GM11168 (cell line): ENCODE measurements around the gene SCOC.
"Not testable (repeated sequence)": the region's sequence is repeated elsewhere in the genome, so short reads cannot be mapped to it uniquely, and the experiment has no call there.

ENCODE experiments used
- in situ Hi-C: fragments of 300-500 bp; cut with MboI; formaldehyde crosslinking; loops from one replicate; pipeline ENCODE4 v1.12.0; 2022; ENCODE audit warnings: low sequenced_read_pairs; ENCODE audit not compliant: unreplicated experiment

SCOC gene

DNA sequence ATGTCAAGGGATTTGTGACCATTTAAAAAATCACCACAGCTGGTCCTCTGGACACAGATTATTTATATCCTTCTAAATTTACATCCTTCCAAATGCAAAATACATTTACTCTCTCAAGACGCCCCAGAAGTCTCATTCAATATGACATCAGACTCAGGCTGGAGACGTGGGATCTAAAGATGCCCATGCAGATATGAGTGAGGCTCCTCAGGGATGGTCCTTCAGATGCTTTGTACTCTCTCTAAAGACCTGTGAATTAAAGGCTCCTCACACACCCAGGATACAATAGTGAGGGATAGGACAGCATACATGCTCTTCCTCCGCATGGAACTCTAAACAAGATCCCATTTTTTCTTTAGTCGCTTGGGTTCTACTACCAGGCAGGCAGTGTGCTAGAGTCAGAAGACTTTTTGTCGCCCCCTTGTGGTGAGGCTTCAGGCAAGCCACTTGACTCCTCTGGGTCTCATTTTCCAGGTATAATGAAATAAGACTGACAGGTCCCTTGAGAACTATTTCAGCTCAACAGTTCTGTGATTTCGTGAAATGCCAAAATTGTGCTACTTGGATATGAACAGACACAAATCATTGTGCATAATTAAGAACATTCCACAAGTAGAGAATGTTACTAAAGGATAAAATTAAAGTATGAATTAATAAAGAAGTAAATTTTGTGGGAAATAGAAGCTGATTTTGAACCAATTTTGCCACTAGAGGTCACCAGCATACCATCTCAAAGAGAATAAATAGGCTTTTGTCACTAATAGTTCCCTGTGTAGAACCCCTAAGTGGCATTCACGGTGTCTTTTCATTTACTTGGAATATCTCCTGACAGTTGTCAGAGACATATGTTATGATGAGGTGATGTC, 13.7 kb upstream of the SCOC start:
- in situ Hi-C loops: loop anchor here (25.0 kb wide), 2 partner anchors 228 to 478 kb away; no protein-coding TSS in a partner anchor

DNA sequence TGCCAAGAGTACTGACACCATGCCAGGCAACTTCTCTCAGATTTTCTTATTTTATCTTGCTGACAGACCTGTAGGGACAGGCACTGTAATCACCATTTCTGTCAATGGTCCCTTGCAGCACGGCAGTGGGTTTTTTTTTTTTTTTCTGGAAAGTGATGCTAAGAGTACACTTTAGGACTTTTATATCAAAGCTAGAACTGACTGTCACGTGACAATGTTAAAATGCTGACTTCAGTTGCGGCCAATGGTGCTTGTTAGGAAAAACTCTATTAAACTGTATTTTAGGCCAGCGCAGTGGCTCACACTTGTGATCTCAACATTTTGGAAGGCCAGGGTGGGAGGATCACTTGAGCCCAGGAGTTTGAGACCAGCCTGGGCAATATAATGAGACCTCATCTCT, 12.3 kb upstream of the SCOC start:
- in situ Hi-C loops: loop anchor here (25.0 kb wide), 2 partner anchors 226 to 476 kb away; no protein-coding TSS in a partner anchor

DNA sequence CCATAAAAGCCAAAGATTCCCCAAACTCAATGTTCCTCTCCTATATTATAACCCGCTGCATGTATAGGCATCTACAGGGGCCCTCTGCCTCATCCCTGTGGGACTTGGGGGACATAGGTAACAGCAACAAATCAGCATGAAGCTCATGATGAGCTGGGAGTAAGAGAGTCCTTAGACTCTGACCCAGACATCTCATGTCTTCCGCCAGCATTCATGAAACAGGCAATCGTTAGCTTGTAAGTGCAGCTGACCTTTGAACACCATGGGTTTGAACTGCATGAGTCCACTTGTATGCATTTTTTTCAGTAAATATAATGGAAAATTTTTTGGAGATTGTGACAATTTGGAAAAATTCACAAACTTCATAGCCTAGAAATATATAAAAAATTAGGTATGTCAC, 10.4 kb upstream of the SCOC start:
- in situ Hi-C loops: loop anchor here (25.0 kb wide), 2 partner anchors 224 to 474 kb away; no protein-coding TSS in a partner anchor

DNA sequence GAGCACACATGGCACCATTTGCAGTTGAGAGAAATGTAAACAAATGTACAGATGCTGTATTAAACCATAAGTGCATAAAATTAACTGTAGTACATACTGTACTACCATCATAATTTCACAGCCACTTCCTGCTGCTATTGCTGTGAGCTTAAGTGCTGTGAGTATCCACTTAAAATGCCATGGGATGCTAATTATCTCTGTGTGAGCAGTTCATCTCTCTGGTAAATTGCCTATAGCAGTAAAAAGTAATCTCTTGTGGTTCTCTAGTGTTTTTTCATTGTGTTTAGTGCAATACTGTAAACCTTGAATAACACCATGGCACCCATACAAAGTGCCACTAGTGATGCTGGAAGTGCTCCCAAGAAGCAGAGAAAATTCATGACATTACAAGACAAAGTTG, 9.9 kb upstream of the SCOC start:
- in situ Hi-C loops: loop anchor here (25.0 kb wide), 2 partner anchors 224 to 474 kb away; no protein-coding TSS in a partner anchor

DNA sequence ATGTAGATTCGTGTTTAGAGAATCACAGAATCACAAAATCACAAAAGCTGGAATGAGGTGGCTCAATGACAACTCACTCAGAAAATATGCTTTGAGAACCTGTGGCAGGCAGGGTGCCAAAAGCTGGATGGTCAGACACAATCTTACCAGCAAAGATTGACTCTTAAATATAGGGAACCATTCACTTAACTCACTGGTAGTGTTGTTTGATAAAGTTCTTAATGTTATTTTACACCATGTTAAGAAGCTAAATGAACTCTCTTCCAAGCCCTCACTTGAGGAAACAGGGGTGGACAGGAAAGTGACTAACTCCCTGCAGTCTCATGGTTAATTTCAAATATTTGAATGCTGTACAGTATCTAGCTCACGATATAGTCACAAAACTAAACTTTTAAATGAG, 5.7 kb upstream of the SCOC start:
- in situ Hi-C loops: loop anchor here (25.0 kb wide), 2 partner anchors 220 to 470 kb away; no protein-coding TSS in a partner anchor

DNA sequence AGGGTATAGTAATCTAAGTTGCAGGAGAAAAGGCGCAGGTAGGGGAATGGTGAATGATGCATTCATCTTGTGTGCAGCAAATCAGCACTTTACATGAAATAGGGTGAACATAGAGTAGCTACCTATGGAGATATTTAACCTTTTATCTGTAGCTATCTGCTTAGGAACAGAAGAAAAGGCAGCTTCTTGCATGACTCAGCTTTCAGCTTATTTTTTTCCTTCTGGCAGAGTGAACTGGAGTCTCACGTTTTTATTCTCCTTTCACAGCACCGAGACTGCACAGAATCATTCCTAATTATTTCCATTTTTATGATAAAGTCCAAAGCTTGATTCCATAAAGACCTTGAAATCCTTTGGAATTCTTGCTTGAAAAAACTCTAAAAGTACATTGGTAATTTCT, 4.8 kb upstream of the SCOC start:
- in situ Hi-C loops: loop anchor here (25.0 kb wide), 2 partner anchors 219 to 469 kb away; no protein-coding TSS in a partner anchor

DNA sequence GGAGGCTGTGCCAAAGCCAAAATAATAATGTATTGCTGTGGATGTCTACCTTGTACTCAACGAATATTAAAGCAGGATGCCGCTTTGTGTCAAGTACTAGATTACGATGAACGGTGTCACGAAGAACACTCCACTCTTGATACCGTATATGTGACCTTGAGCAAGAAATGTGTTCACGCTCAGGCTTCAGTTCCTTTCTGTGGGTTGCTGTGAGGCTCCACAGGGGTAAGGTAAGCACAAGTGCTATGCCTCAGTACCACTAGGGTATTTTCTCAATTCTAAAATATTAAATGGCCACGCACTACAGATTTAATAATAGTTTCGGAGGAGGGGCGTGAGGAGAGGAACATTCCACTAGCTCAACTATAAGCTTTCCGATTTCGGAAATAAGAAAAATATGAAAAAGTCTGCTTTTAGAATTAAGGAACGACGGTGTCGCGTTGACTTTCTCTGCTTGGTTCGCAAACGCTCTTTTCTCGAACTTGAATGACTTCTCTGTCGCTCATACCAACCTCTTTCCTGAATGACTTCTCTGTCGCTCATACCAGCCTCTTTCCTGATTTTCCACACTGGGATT, 607 bp upstream of the SCOC start:
- in situ Hi-C loops: loop anchor here (25.0 kb wide), 2 partner anchors 214 to 464 kb away; no protein-coding TSS in a partner anchor

DNA sequence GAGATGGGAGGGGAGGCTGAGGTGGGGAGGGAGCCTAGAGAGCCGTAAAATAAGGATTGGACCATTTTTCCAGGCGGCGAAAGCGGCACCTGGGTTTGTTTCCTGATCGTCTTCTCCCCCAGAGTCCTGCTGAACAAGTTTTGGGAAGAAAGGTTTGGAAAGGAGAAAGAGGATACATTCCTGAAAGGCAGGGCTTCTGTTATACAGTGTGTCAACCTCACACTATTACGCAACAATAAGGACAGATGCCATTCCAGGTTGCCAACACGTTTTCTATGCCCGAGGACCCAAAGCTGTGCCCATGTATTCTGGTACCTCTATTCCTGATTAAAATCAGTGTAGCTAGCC, 658 bp downstream of the SCOC start:
- in situ Hi-C loops: loop anchor here (25.0 kb wide), 2 partner anchors 213 to 463 kb away; no protein-coding TSS in a partner anchor

DNA sequence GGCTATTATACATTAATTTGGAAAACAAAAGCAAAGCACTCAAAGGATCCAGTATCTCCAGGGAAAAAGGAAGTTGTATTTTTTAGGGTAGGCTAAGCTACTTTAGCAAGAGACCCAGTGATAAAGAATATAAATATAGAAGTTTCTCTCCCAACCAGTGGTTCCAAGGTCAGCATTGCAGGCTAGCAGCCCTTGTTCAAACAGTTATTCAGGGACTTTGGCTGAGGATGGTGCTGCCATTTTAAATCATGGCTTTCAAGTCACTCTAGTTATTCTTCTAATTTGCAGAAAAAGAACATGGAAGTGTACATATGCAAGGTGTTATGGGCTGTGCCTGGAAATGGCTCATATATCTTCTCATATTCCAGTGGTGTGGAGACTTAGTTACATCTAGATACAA, 9.3 kb downstream of the SCOC start:
- in situ Hi-C loops: no loop called here

DNA sequence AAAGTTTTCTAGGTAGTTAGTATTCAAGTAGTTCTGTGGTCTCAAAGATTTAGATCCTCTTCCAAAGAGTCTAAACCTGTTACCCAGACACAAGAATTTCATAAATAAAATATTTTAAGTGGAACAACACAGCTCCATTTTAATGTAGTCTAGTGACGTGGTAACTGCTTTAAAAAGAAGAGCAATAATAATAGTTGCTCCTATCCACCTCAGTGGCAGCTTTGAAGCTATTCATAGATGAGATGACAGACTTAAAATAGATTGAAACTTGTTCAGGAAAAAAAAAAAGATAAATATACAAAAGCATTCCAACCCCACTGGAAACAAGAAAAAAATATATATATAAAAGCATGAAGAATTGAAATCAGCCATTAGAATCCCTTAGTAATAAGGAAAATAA, 14.6 kb downstream of the SCOC start:
- in situ Hi-C loops: no loop called here

DNA sequence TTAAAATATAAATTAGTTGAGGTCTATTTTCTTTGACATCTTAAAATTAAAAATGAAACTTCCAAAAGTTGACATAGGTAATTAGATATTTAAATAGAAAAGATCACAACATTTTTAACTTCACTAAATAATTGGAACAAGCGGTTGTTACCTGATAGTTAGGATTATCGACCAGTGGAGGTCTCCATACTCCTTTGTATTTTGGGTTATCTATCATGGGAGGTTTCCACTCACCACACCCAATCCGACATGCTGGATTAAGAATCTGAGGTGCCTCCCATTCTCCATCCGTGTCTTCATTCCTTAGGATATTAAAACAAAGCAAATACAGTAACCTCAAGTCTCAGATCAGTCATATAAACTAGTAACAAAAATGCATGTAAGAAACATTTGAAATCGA, 22.2 kb downstream of the SCOC start:
- in situ Hi-C loops: no loop called here

DNA sequence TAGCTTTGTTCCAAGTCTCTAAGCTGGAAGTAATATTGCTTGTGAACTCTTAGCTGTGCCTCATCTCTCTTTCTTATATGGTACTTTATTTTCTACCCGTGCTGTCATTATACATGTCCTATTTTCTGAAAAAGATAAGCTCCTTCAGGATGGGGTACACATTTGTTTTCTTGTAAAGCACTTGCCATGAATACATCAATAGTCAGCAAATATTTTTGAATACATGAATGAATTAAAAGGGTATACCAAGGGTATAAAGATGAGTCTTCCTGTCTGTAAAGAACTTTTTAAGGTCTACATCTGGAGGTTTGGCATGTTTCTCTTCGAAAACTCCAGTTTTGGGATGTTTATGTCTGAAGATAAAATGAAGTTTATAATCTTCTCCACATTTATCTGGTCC, 26.7 kb downstream of the SCOC start:
- in situ Hi-C loops: no loop called here

DNA sequence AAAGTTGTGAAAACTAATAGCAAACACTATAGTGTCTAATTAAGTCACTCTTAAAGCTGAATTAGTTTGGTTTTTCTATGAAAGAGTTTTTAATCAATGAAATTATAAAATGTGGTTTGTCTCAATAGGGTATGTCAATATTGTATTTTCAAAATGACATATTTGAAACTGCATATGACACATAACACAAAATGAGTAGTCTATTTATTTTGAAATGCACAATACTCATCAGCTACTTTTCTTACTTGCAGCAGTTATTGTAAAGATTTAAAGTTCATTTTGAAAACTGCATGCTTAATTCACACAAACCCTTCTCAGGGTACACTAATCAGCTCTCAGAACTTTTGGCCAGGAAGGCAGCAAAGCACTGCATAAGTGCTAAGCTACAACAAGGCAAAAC, 32.8 kb downstream of the SCOC start:
- in situ Hi-C loops: no loop called here

DNA sequence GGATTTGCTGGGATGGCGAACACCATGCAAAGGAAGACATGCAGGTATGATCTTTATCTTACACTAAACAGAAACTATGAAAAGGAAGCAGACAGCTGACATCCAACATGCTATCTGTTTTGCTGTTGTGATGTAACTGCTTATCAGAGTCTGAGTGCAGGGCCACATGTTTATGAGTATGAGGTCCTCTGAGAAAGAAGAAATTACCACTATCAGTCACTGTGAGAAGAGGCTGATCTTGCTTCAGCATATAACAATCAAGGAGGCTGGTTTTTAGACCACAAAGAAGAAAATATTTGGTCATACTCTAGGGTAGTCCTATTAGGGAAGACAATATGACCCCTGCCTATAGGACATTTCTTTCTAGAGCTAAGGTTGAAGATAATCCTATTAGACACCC, 35.5 kb downstream of the SCOC start:
- in situ Hi-C loops: no loop called here

DNA sequence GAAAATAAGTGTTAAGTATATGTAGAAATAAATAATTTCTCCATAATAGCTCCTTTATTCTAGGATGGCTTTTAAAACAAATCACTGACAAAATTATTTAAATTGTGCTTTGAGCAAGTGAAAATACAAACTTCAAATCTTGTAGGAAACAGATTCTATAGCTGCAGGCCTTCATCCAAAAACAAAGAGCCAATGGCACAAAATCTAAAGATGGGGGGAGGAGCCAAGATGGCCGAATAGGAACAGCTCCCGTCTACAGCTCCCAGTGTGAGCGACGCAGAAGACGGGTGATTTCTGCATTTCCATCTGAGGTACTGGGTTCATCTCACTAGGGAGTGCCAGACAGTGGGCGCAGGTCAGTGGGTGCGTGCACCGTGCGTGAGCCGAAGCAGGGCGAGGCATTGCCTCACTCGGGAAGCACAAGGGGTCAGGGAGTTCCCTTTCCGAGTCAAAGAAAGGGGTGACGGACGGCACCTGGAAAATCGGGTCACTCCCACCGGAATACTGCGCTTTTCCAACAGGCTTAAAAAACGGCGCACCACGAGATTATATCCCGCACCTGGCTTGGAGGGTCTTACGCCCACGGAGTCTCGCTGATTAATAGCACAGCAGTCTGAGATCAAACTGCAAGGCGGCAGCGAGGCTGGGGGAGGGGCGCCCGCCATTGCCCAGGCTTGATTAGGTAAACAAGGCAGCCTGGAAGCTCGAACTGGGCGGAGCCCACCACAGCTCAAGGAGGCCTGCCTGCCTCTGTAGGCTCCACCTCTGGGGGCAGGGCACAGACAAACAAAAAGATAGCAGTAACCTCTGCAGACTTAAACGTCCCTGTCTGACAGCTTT, 39.9 kb downstream of the SCOC start:
- in situ Hi-C loops: not testable (repeated sequence)

DNA sequence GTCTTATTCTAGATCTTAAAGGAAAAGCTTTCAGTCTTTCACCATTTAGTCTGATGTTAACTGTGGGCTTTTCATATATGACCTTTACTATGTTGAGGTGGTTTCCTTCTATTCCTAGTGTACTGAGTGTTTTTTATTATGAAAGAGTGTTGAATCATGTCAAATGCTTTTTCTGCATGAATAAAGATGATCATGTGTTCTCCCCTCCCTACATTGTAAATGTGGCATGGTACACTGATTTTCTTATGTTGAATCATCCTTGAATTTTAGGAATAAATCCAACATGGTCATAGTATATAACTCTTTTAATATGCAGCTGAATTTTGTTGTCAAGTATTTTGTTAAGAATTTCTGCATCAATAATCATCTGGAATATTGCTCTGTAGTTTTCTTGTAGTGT, 49.7 kb downstream of the SCOC start:
- in situ Hi-C loops: no loop called here

DNA sequence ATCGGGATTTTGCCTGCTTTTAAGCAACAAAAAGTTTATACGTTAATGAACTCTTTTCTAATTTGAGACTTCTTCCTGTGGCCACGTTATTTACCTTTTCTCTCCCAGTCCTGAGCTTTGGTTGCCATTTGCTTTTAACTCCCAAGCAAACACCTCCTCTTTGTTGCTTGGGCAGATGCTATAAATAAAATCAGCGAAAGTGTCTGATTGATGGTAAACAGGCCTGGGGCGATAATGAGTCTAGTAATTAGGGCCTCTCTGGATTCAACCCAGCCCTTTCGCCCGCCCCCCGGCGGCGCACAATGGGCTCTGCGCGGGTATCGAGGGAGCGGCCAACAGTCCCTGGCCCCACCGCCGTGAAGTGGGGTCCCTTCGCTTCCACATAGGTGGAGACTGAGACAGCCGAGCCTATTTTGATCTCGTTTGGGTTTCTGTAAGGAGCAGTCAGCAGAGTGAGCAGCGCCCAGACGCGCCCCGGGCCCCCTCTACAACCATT, 53.2 kb downstream of the SCOC start:
- in situ Hi-C loops: no loop called here

DNA sequence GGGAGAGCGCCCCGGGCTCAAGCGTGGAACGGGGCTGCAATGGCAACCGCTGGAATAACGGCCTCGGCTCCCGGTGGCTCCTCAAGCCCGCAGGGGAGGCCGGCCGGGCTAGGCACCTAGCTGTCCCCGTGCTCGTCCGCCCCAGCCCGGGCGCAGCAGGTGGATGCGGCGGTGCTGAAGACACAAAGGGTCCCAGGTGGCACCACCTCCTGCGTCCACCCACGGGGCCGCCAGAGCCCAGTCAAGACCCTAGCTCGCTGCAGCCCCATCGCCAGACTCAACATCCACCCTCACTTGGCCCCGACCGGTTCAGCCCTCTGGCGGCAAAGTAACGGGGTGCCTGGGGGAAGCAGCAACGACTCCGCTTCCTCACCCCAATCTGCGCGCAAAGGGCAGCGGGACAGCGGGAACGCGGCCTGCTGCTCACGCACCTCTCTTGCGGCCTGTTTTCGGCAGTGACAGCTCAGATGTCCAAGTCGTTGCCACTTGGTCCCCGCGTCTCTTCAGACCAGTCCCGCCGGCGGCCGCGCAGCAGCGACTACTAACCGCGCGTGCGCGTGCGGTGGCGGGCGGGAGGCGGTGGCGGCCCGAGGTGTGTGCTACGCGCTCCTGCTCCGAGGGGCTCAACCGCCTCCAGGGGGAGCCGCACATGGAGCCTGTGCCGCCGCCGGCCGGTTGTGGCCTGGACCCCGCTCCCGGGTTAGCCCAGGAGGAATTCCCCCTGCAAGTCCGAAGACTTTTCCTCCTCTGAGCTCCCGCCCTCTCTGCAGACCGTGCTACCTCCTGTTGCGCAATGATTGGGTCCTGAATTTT, 53.9 kb downstream of the SCOC start, which contains the start of gene CLGN:
CLGN (minus strand) TSS at position 543 of the 813 bp plus-strand sequence. CDS start 14,570 bp downstream, outside the sequence.
- in situ Hi-C loops: no loop called here

DNA sequence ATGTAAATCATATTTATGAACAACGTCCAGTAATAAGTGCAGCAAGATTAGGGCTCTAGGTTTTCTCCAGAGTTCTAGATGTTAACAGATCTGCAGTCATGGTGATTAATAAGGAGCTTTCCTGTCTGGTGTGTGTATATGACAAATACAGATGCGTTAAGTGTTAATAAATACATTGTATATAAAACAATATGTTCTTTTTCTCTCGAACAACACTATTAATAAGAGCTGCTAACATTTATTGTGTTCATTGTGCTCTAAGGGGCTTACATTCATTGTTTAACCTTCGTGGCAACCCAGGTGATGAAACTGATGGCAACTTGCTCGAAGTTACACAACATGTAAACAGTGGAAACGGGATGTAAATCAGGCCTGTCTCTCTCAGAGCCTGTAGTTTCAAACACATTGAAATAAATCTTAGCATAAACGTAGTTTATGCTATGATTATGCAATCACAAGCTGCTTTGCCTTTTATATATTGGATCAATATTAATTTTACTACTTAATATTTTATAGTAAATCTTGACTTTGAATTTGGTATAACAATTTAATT, 54.5 kb downstream of the SCOC start:
- in situ Hi-C loops: no loop called here
